Kidney capillary endothelial cell (primary cell): ENCODE data around the gene SFMBT2.

Source experiments
- DNase-seq: peaks from one replicate; pipeline ENCODE4 v3.0.0-alpha.2; 2018; ENCODE audit warnings: low spot score

SFMBT2 gene

DNA sequence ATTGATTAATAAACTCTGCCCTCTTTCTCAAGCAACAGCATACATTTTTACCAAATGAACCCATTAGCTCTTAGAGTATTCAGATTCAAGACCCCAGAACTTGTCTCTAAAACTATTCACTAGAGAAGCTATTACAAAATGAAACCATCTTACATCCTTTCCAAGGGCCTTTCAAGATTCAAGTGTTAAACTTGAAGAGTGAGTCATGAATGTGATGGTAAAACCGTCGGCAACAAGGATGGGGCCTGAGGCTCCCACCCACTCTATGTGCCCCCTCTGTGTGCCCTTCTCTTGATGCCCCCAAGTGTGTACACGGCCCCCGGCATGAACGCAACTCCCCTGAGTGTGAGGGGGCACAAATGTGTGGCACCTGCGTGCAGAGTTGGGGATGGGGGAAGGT, 46.4 kb downstream of the SFMBT2 start:
- DNase-seq = no peak

DNA sequence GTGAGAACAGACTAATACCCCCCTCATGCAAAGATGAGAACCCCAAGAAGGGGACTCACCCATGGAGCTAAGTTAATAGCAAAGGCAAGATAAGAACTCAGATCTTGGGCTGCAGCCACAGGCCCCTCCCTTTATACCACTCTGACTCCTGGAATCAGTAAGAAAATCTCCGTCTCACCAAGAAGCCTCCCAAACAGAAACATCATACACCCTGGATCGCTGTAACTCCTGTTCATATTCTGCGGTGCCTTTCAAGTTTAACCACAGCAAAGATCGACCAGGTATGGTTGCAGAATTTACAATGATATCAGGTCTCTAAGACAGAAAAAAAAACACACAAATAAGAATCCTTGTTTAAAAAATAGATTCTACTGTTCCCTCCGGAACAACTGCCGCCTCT, 47.1 kb downstream of the SFMBT2 start:
- no peak for DNase-seq

DNA sequence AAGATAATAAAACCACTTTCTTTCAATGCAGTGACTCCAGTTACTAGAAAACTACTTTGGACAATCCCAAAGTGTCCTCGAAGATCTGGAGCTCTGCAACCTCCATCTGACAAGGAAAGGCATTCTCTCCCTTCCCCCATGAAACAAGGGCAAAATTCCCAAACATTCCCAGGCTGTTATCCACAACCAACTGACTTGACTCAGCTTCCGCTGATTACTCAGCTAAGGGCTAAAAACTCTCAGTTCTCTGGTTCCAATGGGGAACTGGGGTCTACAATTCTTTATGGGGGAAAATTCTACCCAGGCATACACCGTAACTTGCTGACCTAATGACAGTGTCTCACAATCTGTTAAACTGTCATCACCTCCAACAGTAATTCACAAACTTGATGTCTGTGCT, 48.4 kb downstream of the SFMBT2 start:
- DNase-seq = no peak

- DNase-seq = no peak
Observed at GRCh38 chr10:7361316-7361715, 49.5 kb downstream of the SFMBT2 start.

GRCh38 chr10:7359954-7360353, 50.9 kb downstream of the SFMBT2 start:
- no peak for DNase-seq

DNA sequence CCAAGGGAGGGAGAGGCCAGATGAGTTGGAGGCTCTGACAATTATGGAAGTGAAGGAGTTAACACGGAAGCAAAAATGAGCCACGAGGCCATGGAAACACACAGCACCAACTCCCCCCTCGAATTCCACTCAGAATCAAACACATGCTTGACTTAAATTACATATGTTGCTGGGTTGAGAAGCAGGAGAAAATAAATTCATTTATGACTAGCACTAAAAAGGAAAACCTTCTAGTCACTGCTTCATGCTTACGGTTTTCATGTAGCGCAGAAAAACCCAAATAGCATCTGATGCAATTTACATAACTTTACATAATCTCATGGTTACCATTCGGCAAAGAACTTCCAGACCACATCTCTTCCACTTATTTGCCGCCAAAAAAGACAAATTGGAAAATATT, 51.5 kb downstream of the SFMBT2 start:
- DNase-seq = no peak

DNA sequence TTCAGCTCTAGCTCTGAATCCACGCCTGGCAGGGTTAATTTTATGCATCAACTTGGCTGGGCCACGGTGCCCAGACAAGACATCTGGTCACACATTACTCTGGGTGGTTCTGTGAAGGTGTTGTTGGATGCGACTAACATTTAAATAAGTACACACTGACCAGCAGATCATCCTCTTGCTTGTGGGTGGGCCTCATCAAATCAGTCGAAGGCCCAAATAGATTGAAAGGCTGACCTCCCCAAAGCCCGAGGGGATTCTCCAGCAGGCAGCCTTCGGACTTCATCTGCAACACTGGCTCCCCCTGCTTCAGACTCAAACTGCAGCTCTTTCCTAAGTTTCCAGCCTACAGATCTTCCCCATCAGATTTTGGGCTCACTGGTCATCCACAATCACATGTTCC, 53.6 kb downstream of the SFMBT2 start:
- DNase-seq = no peak

- peak; percentile 75 for DNase-seq
Observed at GRCh38 chr10:7354330-7355047, 56.3 kb downstream of the SFMBT2 start.

GRCh38 chr10:7351894-7352293, 58.9 kb downstream of the SFMBT2 start:
- DNase-seq = no peak

GRCh38 chr10:7350541-7351195, 60.2 kb downstream of the SFMBT2 start:
- no peak for DNase-seq

GRCh38 chr10:7345717-7346116, 65.1 kb downstream of the SFMBT2 start:
- no peak for DNase-seq

- no peak for DNase-seq
Observed at GRCh38 chr10:7343040-7343439, 67.8 kb downstream of the SFMBT2 start.

- no peak for DNase-seq
Observed at GRCh38 chr10:7340179-7340874, 70.5 kb downstream of the SFMBT2 start.

- no peak for DNase-seq
Observed at GRCh38 chr10:7339510-7339909, 71.3 kb downstream of the SFMBT2 start.

- DNase-seq = no peak
Observed at GRCh38 chr10:7338469-7338868, 72.4 kb downstream of the SFMBT2 start.

DNA sequence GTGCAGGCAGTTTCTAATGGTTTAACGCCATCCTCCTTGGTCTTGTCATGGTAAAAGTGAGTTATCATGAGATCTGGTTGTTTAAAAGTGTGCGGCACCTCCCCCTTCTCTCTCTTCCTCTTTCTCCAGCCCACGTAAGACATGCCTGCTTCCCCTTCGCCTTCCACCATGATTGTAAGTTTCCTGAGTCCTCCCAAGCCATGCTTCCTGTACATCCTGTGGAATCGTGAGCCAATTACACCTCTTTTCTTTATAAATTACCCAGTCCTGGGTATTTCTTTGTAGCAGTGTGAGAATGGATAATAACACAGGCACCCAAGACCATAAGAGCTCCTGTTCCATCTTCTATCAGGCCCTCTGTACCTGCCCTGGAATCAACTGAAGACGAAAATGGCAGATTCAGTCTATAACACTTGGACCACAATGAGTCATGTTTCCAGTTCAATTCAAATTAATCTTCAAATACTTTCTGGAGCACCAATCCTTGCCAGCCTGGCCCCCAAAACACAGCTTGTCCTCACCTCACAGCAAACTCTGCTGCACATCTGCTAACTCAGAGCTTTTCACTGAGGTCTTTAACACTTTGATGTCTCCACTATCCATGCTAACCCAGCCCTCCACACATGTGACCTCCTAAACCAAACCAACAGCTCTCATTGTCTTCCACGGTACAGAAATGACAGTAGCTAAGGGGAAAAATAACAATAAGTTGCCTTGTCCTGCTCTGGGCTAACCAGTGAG, 73.2 kb downstream of the SFMBT2 start:
- peak; percentile 27 for DNase-seq

DNA sequence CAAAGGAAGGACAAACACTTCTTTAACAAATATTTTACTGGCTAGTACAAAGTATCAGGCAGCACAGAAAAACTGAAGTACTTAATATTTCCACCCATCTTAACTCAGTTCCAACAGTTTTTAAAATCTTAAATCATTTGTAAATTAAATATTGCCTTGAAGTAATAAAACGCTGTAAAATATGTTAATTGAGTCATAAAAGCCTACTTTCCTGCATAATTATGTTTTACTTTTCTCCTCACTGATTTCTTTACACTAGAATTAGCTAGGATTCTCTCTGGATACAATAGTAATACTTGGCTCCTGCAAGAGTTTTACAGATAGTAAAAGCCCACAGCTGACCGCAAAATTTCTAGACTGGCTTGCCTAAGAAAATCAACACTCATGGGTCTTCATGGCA, 74.9 kb downstream of the SFMBT2 start:
- DNase-seq = no peak

DNA sequence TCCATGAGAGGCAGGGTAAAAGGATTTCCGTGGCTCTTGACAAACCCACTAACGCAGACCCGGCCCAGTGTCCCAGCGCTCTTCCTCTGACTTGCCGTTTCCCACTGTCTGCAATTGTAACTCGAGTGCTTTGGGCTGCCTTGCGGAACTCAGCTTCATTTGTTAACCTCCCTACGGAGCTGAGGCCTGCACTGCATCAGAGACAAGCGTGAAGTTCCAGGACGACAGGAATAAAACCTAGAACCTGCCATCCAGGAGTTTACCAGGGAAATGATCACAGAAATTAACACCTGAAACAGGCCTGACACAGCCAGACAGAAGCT, 76.2 kb downstream of the SFMBT2 start:
- DNase-seq = no peak

GRCh38 chr10:7333961-7334641, 76.7 kb downstream of the SFMBT2 start:
- peak; percentile 76 for DNase-seq

- DNase-seq = no peak
Observed at GRCh38 chr10:7329219-7329618, 81.6 kb downstream of the SFMBT2 start.

- DNase-seq = no peak
Observed at GRCh38 chr10:7327885-7328284, 82.9 kb downstream of the SFMBT2 start.

- no peak for DNase-seq
Observed at GRCh38 chr10:7322623-7323022, 88.2 kb downstream of the SFMBT2 start.
